PFSK-1 (cell line): Measurements from ENCODE around the gene CAPG.

Experiments used
- FOXP2 ChIP-seq: optimal IDR thresholded peaks from 2 replicates; pipeline ENCODE3; 2011; ENCODE audit warnings: borderline replicate concordance, control low read depth, inconsistent platforms; ENCODE audit not compliant: insufficient read depth; ENCODE audit errors: extremely low read length, extremely low read depth
- POLR2AphosphoS5 ChIP-seq: IDR thresholded peaks from 2 replicates; pipeline ENCODE4 v1.6.1; 2012; ENCODE audit warnings: low read depth, mild to moderate bottlenecking, control low read depth, low read length, moderate library complexity
- SIN3A ChIP-seq: IDR thresholded peaks from 2 replicates; pipeline ENCODE4 v1.6.1; 2012; ENCODE audit warnings: mild to moderate bottlenecking, low read length, moderate library complexity, borderline replicate concordance; ENCODE audit not compliant: insufficient read depth
- TAF1 ChIP-seq: IDR thresholded peaks from 2 replicates; pipeline ENCODE4 v1.6.1; 2012; ENCODE audit warnings: low read length, control low read depth, borderline replicate concordance; ENCODE audit not compliant: insufficient read depth
- TF ChIP-seq, protein P1 (sequence below), 2 experiments: IDR thresholded peaks; 2 replicates each; pipeline versions ENCODE4 v1.6.1 to v1.8.0; 2011 to 2012; ENCODE audit warnings: low read depth in 2 of 2, low read length in 2 of 2, control low read depth in 1 of 2, inconsistent platforms in 1 of 2, mild to moderate bottlenecking in 1 of 2, moderate library complexity in 1 of 2; ENCODE audit not compliant: insufficient read depth in 1 of 2

The CAPG gene

DNA sequence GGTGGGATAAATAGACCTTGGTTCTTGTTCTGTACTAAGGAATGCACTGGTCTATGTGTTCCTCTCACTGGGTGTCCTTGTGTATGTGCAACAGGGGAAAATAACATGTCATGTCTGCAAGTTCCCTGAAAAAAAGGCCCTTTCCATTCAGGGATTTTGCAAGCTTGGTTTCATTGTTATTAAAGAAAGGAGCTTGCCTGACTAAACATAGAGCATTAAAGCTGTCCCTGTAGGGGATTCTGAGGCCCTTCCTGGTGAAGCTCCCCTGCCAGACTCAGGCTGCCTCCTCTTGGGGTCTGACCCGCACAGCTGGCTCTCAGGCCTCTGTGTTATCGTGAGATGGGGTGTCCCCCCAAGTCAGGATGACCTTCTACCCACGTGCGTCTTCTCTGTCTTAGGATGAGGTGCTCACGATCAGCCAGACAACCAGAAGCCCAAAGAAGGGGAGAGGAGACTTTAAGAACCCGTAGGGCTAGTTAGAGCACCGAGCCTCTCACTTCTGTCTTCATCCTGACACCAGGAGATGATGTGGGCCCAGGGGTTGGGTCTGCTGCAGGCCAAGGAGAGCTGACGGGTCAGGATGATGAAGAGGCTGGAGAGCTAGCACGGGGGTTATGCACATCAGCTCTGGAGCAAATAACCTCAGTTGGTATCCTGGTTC lies 21.2 kb downstream of the CAPG start:
- TF ChIP-seq, protein P1, sequence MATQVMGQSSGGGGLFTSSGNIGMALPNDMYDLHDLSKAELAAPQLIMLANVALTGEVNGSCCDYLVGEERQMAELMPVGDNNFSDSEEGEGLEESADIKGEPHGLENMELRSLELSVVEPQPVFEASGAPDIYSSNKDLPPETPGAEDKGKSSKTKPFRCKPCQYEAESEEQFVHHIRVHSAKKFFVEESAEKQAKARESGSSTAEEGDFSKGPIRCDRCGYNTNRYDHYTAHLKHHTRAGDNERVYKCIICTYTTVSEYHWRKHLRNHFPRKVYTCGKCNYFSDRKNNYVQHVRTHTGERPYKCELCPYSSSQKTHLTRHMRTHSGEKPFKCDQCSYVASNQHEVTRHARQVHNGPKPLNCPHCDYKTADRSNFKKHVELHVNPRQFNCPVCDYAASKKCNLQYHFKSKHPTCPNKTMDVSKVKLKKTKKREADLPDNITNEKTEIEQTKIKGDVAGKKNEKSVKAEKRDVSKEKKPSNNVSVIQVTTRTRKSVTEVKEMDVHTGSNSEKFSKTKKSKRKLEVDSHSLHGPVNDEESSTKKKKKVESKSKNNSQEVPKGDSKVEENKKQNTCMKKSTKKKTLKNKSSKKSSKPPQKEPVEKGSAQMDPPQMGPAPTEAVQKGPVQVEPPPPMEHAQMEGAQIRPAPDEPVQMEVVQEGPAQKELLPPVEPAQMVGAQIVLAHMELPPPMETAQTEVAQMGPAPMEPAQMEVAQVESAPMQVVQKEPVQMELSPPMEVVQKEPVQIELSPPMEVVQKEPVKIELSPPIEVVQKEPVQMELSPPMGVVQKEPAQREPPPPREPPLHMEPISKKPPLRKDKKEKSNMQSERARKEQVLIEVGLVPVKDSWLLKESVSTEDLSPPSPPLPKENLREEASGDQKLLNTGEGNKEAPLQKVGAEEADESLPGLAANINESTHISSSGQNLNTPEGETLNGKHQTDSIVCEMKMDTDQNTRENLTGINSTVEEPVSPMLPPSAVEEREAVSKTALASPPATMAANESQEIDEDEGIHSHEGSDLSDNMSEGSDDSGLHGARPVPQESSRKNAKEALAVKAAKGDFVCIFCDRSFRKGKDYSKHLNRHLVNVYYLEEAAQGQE (IDR thresholded peaks at IDR 0.05; ENCODE audit: insufficient read depth in 1 of 2, low read depth in 2 of 2, low read length in 2 of 2): no peak
- TF ChIP-seq FOXP2: no peak
- no peak for TF ChIP-seq SIN3A
- TF ChIP-seq POLR2AphosphoS5: no peak
- TF ChIP-seq TAF1: no peak

- TF ChIP-seq, protein P1 (IDR thresholded peaks at IDR 0.05; ENCODE audit: insufficient read depth in 1 of 2, low read depth in 2 of 2, low read length in 2 of 2): no peak
These were observed 22.4 kb downstream of the CAPG start for GRCh38 chr2:85387754-85388153.

DNA sequence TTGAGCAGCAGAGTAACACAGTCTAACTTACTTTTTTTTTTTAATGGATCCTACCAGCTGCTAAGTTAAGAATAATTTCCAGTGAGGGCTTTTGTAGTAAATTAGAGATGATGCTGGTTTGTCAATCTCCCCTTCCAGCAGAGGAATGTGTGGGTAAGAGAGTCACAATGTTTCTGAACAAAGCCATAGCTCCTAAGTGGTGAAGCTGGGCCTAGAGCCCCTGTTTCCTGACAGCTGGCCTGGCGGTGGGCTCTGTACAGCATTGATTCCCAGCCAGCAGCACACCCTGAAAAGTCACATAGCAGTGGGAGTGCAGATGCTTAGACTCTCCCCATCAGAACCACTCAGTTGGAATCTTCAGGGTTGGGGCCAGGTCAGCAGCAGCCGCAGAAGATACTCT lies 24.4 kb downstream of the CAPG start:
- TF ChIP-seq TAF1: no peak
- TF ChIP-seq FOXP2: no peak
- TF ChIP-seq SIN3A: no peak
- TF ChIP-seq POLR2AphosphoS5: no peak
- TF ChIP-seq, protein P1 (IDR thresholded peaks at IDR 0.05; ENCODE audit: insufficient read depth in 1 of 2, low read depth in 2 of 2, low read length in 2 of 2): no peak

DNA sequence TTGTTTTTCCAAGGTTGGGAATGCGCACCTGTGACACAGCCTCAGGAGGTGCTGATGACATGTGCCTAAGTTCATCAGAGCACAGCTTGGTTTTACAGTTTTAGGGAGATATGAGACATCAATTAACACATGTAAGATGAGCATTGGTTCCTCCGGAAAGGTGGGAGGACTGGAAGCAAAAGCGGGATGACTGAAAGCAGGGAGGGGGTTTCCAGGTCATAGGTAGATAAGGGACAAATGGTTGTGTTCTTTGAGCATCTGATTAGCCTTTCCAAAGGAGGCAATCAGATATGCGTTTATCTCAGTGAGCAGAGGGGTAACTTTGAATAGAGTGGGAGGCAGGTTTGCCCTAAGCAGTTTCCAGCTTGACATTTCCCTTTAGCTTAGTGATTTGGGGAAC lies 26.3 kb downstream of the CAPG start:
- no peak for TF ChIP-seq FOXP2
- TF ChIP-seq SIN3A: no peak
- no peak for TF ChIP-seq POLR2AphosphoS5
- TF ChIP-seq, protein P1 (IDR thresholded peaks at IDR 0.05; ENCODE audit: insufficient read depth in 1 of 2, low read depth in 2 of 2, low read length in 2 of 2): no peak
- no peak for TF ChIP-seq TAF1

DNA sequence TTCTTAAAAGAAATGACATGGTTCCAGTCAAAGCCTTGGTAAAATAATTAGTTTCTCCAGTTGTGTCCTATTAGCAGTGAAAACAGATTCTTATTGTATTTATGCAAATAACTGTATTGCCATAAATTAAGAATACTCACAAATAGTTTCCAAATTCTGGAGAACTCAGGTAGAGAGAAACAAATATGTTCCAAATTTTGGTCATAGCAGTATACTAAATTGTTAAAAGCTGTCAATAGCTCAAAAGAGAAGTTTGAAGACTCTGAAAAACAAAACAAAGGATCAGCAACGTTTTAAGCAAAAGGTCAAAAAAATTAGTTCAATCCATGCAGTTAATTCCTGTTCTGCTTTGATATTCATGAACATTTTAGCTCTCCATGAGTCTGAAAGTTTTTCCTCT lies 30.1 kb downstream of the CAPG start:
- TF ChIP-seq TAF1: no peak
- TF ChIP-seq SIN3A: no peak
- TF ChIP-seq POLR2AphosphoS5: no peak
- TF ChIP-seq FOXP2: no peak
- TF ChIP-seq, protein P1 (IDR thresholded peaks at IDR 0.05; ENCODE audit: insufficient read depth in 1 of 2, low read depth in 2 of 2, low read length in 2 of 2): no peak
